ENCODE data around the gene NRXN3.
A peak's percentile ranks its signal among the peaks of the same experiment; 100 is the strongest.

NRXN3 gene

GRCh38 chr14:78836777-78837176, 666.6 kb downstream of the NRXN3 start:
- TF ChIP-seq, protein P1, sequence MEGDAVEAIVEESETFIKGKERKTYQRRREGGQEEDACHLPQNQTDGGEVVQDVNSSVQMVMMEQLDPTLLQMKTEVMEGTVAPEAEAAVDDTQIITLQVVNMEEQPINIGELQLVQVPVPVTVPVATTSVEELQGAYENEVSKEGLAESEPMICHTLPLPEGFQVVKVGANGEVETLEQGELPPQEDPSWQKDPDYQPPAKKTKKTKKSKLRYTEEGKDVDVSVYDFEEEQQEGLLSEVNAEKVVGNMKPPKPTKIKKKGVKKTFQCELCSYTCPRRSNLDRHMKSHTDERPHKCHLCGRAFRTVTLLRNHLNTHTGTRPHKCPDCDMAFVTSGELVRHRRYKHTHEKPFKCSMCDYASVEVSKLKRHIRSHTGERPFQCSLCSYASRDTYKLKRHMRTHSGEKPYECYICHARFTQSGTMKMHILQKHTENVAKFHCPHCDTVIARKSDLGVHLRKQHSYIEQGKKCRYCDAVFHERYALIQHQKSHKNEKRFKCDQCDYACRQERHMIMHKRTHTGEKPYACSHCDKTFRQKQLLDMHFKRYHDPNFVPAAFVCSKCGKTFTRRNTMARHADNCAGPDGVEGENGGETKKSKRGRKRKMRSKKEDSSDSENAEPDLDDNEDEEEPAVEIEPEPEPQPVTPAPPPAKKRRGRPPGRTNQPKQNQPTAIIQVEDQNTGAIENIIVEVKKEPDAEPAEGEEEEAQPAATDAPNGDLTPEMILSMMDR (IDR thresholded peaks at IDR 0.05; ENCODE audit: low read depth, low read length), result no peak
- no peak overlapping the region for H3K4me3 ChIP-seq (ENCODE audit: low read depth, low read length)

DNA sequence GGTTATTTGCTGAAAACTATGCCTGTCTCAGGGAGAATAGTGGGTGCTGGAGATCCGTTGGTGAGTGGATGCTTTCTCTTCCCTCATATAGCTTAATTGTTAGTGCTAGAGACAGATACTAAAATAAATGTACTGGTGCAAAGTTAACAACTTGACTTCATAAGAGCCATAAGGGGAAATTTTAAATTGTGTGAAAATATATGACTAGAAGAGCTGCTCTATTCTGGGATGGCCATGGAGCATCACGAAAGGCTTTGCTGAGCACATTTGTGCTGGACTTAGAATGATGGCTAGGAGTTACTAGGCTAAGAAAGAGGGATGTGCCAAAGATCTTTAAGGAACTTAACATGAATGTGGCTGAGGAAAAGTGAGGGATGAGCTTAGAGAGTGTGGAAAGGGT, 668.8 kb downstream of the NRXN3 start:
- TF ChIP-seq, protein P1 (IDR thresholded peaks at IDR 0.05; ENCODE audit: low read depth, low read length), result no peak

GRCh38 chr14:78840898-78841297, 670.7 kb downstream of the NRXN3 start:
- TF ChIP-seq, protein P1 (IDR thresholded peaks at IDR 0.05; ENCODE audit: low read depth, low read length), result no peak
- H3K4me3 ChIP-seq (ENCODE audit: low read depth, low read length), result no peak overlapping the region

More for the DNA sequence above, 668.8 kb downstream of the NRXN3 start:
- H3K4me3 ChIP-seq (ENCODE audit: low read depth, low read length), result no peak overlapping the region

- no peak overlapping the region for H3K4me3 ChIP-seq (ENCODE audit: low read depth, low read length)
- TF ChIP-seq, protein P1 (IDR thresholded peaks at IDR 0.05; ENCODE audit: low read depth, low read length), result no peak
These were observed 677.6 kb downstream of the NRXN3 start for GRCh38 chr14:78847801-78848200.

GRCh38 chr14:78848234-78848820, 678.2 kb downstream of the NRXN3 start:
- TF ChIP-seq, protein P1 (IDR thresholded peaks at IDR 0.05; ENCODE audit: low read depth, low read length), result peak; percentile 63
- no peak overlapping the region for H3K4me3 ChIP-seq (ENCODE audit: low read depth, low read length)

GRCh38 chr14:78849952-78850351, 679.8 kb downstream of the NRXN3 start:
- H3K4me3 ChIP-seq (ENCODE audit: low read depth, low read length), result no peak overlapping the region
- TF ChIP-seq, protein P1 (IDR thresholded peaks at IDR 0.05; ENCODE audit: low read depth, low read length), result no peak

GRCh38 chr14:78851189-78851588, 681.0 kb downstream of the NRXN3 start:
- H3K4me3 ChIP-seq (ENCODE audit: low read depth, low read length), result no peak overlapping the region
- TF ChIP-seq, protein P1 (IDR thresholded peaks at IDR 0.05; ENCODE audit: low read depth, low read length), result no peak

Data from WI38 (cell line).